ENCODE results near the gene NFIA.

DNA sequence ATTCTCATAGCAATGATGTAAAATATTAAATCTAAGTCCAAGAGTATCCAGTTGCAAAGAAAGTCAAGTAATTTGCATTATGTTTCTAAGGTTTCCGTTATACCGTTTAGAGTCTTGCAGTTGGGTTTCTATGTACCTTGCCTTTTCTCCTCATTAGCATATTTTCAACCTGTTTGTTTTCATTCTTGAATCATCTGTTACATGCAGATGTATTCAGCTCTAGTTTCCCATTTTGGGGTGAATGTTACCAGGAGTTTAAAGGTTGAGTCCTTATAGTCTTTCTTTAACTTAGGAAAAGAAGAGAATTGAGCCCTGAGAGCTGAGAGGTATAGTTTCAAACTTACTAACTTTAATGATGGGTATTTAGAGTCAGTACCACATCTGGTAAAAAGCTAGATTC lies 139.9 kb downstream of the NFIA start:
- TF ChIP-seq PITX1 (CRISPR knock-in tag; IDR thresholded peaks at IDR 0.05) (no peak), FOXA1 (IDR thresholded peaks at IDR 0.05) (no peak), FOXA1 (CRISPR knock-in tag; IDR thresholded peaks at IDR 0.05) (no peak)
